ENCODE measurements around the gene PKP4.

DNA sequence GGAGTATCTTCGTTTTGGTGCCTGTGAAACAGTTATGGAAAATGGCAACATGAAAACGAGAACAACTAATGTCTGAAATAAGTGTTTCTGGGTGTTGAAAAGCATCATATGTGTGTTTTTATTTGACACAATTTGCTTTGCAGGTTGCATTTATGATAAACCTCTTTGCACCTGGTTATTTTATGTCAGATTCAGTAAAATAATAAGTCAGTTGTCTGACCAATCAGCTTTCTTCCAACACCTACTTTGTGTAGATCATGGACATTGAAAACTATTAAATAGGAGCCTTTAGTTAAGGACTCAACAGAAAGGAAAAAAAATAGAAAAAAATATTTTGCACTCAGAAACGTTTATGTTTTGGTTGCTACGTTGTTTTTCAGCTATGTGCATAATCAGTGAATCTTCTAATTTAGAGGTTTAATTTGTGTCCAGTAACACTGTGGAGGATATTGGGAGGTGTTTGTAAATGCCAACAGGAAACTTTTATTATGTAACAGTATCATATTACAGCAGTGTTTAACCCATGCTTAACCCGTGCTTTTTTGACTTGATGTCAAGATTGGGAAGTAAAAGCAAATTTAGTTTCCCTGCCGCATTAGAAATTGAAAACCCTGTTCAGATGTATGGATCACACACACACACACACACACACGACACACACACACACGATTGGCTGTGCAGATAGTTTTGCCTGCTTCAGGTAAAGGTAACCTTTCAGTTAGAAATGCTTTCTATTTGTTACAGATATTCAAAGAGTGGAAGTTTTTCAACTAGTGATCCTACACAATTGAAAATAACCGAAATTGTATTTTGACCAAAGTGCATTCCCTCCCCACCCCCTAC lies 2.6 kb downstream of the PKP4 start:
- TF ChIP-seq, protein P1, sequence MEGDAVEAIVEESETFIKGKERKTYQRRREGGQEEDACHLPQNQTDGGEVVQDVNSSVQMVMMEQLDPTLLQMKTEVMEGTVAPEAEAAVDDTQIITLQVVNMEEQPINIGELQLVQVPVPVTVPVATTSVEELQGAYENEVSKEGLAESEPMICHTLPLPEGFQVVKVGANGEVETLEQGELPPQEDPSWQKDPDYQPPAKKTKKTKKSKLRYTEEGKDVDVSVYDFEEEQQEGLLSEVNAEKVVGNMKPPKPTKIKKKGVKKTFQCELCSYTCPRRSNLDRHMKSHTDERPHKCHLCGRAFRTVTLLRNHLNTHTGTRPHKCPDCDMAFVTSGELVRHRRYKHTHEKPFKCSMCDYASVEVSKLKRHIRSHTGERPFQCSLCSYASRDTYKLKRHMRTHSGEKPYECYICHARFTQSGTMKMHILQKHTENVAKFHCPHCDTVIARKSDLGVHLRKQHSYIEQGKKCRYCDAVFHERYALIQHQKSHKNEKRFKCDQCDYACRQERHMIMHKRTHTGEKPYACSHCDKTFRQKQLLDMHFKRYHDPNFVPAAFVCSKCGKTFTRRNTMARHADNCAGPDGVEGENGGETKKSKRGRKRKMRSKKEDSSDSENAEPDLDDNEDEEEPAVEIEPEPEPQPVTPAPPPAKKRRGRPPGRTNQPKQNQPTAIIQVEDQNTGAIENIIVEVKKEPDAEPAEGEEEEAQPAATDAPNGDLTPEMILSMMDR (IDR thresholded peaks at IDR 0.05) = no peak
- no peak for TF ChIP-seq EZH2 (IDR thresholded peaks at IDR 0.05; ENCODE audit: borderline replicate concordance, insufficient read depth, low read depth, low read length, poor library complexity, severe bottlenecking)
